K562 (cell line): ENCODE results near the gene ARID3A. TPM values are rescaled to one million over a fixed set of nuclear protein-coding genes. Genes with fewer than 3 reads are reported as not detected.

Experiments
- ARID3B ChIP-seq: fragments of 250-450 bp; sonication (Bioruptor Pico); IDR thresholded peaks from 2 replicates; pipeline ENCODE4 v1.4.0; 2020; ENCODE audit warnings: borderline replicate concordance
- CHAMP1 ChIP-seq: fragments of 450-650 bp; IDR thresholded peaks from 2 replicates; pipeline ENCODE4 v1.6.1; 2016; ENCODE audit warnings: mild to moderate bottlenecking
- EHMT2 ChIP-seq: fragments of 450-650 bp; IDR thresholded peaks from 2 replicates; pipeline ENCODE4 v1.6.1; 2018; ENCODE audit warnings: antibody characterized with exemption
- HOMEZ ChIP-seq: fragments of 250-450 bp; sonication (Bioruptor Pico); IDR thresholded peaks from 2 replicates; pipeline ENCODE4 v1.4.0; 2020; ENCODE audit warnings: mild to moderate bottlenecking, moderate library complexity
- JUNB ChIP-seq: fragments of 450-650 bp; formaldehyde crosslinking; conservative IDR thresholded peaks from 2 replicates; pipeline ENCODE4 v1.4.0; 2020; ENCODE audit warnings: mild to moderate bottlenecking
- KAT7 ChIP-seq: sonication (generic); formaldehyde crosslinking; IDR thresholded peaks from 2 replicates; pipeline ENCODE4 v1.8.0; 2022; ENCODE audit warnings: missing genetic modification reagents, mild to moderate bottlenecking, borderline replicate concordance
- SMC3 ChIP-seq: conservative IDR thresholded peaks from 2 replicates; pipeline ENCODE4 v1.6.1; 2011; ENCODE audit warnings: low read depth, low read length, improper control_type of control experiment; ENCODE audit not compliant: insufficient read depth
- ZNF212 ChIP-seq: fragments of 450-650 bp; formaldehyde crosslinking; IDR thresholded peaks from 2 replicates; pipeline ENCODE4 v1.4.0; 2020; ENCODE audit warnings: mild to moderate bottlenecking
- ZNF263 ChIP-seq: sonication (generic); formaldehyde crosslinking; IDR thresholded peaks from 2 replicates; pipeline ENCODE4 v1.8.0; 2022; ENCODE audit warnings: mild to moderate bottlenecking, missing genetic modification reagents, borderline replicate concordance
- ZNF318 ChIP-seq, 2 experiments: fragments of 450-650 bp; IDR thresholded peaks; 2 replicates each; pipeline ENCODE4 v1.6.1; 2016; ENCODE audit warnings: mild to moderate bottlenecking in 2 of 2, borderline replicate concordance in 1 of 2, low read depth in 1 of 2, moderate library complexity in 1 of 2
- ZNF77 ChIP-seq: fragments of 250-450 bp; sonication (Bioruptor Pico); IDR thresholded peaks from 2 replicates; pipeline ENCODE4 v1.5.0; 2020
- ZZZ3 ChIP-seq: fragments of 450-650 bp; IDR thresholded peaks from 2 replicates; pipeline ENCODE4 v1.6.1; 2016; ENCODE audit warnings: antibody characterized with exemption, mild to moderate bottlenecking, moderate library complexity
- polyA plus RNA-seq, 8 experiments: library from polyadenylated mRNA; depleted of rRNA in 4 of 8; stranded (reverse) in 5 of 8; unstranded in 3 of 8; fragments of >200 nt; fragmentation: Nextera tagmentation in 2 of 8; fragmentation: Illumina TruSeq in 1 of 8; extraction: Ambion mirVana in 2 of 8; extraction: Trizol in 1 of 8; gene quantifications; 2 replicates each; pipeline versions ENCODE4 v1.2.1 to v1.2.3, GENCODE V29; 2011 to 2014; ENCODE audit warnings: inconsistent platforms in 1 of 8, missing spikeins in 1 of 8
- total RNA-seq, 7 experiments: library from RNA; depleted of rRNA in 6 of 7; stranded (reverse); fragments of >200 nt in 6 of 7; fragmentation: Illumina TruSeq in 2 of 7; extraction: Trizol in 2 of 7; gene quantifications; 2 replicates each; pipeline versions ENCODE4 v1.2.1 to v1.2.3, GENCODE V29; 2011 to 2021; ENCODE audit warnings: low replicate concordance in 1 of 7

Gene ARID3A
- total and polyA plus RNA-seq, 9 of the 15 experiments (the other 6 are each of a cell fraction or from before 2014, with no cell fraction given) = 1.4 to 118 (median 31.2) TPM

- no peak for TF ChIP-seq ZZZ3
- no peak for TF ChIP-seq ZNF77
- TF ChIP-seq KAT7 = no peak
- TF ChIP-seq CHAMP1 = no peak
- TF ChIP-seq ZNF263 (CRISPR knock-in tag) = peak; percentile 68; the same call in 1 of the 2 replicates
- no peak for TF ChIP-seq HOMEZ (CRISPR knock-in tag)
- TF ChIP-seq ZNF212 (CRISPR knock-in tag) = no peak
- no peak for TF ChIP-seq ZNF318 (IDR thresholded peaks at IDR 0.05; ENCODE audit: borderline replicate concordance in 1 of 2, low read depth in 1 of 2)
- no peak for TF ChIP-seq ARID3B (CRISPR knock-in tag)
- TF ChIP-seq JUNB (CRISPR knock-in tag) = no peak
- 0 out of 2 replicates have a peak, but pooled peaks have one; percentile 9 for TF ChIP-seq SMC3
- TF ChIP-seq EHMT2 = no peak
These were observed 32.7 kb upstream of the ARID3A start, which contains the start of the genes MED16 and RNU6-9 (continued) for GRCh38 chr19:892894-893689.
